GM10266 (cell line): ENCODE measurements around the gene FRRS1L.

Source experiments
- DNase-seq: peaks from one replicate; pipeline ENCODE4 v3.0.0; 2012; ENCODE audit errors: extremely low spot score
- TF ChIP-seq, protein P1 (sequence below): IDR thresholded peaks from 2 replicates; pipeline ENCODE4 v1.5.1; 2012; ENCODE audit warnings: mild to moderate bottlenecking, low read depth; ENCODE audit not compliant: control insufficient read depth, insufficient read depth; ENCODE audit errors: missing control alignments

The FRRS1L gene

DNA sequence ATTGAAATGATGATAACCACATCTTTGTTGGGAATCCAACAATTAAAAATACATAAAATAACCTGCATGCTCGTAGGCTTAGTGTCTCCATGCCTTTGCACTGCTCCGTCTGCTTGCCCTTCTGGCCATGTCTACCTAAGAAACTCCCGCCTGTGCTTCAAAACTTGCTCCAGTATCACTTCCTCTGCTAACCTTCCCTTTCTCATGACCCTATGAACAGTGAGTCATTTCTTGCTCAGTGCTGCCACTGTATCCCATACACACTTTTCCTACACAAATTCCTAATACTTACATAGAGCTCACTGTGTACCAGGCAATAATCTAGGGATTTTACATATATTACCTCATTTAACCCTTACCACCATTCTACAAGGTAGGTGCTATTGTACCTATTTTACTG is 80.8 kb downstream of the FRRS1L start:
- TF ChIP-seq, protein P1, sequence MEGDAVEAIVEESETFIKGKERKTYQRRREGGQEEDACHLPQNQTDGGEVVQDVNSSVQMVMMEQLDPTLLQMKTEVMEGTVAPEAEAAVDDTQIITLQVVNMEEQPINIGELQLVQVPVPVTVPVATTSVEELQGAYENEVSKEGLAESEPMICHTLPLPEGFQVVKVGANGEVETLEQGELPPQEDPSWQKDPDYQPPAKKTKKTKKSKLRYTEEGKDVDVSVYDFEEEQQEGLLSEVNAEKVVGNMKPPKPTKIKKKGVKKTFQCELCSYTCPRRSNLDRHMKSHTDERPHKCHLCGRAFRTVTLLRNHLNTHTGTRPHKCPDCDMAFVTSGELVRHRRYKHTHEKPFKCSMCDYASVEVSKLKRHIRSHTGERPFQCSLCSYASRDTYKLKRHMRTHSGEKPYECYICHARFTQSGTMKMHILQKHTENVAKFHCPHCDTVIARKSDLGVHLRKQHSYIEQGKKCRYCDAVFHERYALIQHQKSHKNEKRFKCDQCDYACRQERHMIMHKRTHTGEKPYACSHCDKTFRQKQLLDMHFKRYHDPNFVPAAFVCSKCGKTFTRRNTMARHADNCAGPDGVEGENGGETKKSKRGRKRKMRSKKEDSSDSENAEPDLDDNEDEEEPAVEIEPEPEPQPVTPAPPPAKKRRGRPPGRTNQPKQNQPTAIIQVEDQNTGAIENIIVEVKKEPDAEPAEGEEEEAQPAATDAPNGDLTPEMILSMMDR = no peak
- peak; percentile 11 for DNase-seq

DNA sequence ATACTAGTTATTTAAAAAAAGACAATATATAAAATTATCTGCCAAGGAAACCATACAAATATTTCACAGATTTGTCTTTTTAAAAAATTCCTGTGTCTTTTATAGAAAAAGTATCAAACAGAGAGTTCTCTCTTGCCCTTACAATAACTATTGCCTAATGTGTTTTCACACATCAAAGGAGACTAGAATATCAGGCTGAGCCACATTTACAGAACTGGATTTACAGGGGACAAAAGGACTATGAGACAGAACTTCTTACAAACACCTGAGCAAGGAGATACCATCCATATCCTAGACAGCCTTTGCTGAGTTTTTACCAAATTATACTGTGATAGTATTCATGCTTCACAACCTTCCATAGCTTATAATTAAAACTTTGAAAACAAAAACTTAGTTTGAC is 81.5 kb downstream of the FRRS1L start:
- DNase-seq = no peak
- TF ChIP-seq, protein P1 = no peak

DNA sequence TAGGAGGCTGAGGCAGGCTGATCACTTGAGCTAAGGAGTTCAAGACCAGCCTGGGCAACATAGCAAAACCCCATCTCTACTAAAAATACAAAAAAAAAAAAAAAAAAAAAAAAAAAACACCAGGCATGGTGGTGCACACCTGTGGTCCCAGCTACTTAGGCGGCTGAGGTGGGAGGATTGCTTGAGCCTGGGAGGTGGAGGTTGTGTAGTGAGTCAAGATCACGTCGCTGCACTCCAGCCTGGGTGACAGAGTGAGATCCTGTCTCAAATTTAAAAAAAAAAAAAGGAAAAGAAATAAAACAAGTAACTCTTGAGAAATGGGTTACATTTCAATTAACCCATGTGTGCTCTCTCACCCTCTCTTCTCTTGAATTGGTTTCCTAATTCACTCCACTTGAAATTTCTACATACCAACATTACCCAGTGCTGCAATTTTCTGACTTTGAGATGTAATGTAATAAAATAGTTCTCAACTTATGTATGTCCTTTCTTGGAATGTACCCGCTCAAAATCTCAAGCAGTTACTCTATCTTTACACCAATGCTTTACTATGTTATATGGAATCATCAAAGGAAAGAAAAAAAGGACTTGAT is 83.1 kb downstream of the FRRS1L start:
- no peak for DNase-seq
- TF ChIP-seq, protein P1 = no peak

DNA sequence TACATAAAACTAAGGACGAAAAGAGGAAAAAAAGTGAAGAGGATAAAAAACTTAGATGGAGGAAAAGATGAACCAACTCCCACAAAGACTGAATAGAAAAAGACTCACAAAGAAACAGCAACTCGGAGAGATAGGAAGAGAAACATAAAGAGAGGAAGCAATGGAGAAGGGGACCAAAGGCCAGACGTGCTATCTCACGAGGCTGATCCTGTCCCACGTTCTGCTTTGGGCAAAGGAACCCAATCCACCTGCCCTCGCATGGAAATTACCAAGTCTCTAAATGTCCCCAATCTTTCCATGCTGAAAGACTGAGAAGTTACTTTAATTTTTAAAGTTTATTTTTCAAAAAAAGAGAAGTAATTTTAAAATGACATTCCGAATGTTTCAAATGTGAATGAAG is 83.9 kb downstream of the FRRS1L start:
- TF ChIP-seq, protein P1 = no peak

DNA sequence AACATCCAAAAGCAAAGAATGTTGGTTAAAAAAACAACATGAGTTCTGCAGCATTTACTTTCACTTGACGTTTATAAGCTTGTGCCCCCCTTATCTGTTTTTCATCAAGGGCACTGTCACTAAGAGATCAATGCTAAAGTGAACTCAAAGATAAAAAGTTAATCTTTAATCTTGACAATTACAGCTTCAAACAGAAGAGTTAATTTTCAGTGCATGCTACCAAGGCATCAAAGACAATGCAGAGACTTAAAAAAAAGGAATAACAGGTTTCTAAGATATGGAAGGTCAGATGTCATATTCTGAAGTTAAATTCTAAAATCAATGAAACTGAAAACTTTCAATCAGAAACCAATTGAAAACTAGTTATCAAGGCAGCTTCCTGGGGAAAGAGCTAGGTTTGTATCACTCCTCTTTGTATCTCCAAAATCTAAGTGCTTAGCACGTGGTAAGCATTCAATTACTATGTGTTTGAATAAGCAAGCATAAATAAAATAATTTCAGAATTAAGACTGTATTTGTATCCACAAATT is 84.9 kb downstream of the FRRS1L start:
- no peak for DNase-seq
- TF ChIP-seq, protein P1 = no peak

More for the DNA sequence above, 83.9 kb downstream of the FRRS1L start:
- no peak for DNase-seq
